22Rv1 (cell line): ENCODE data around the gene TMEM139.

Source experiments
- H3K27ac ChIP-seq: fragments of 450-650 bp; 2 replicates; pipeline ENCODE4 v1.5.1; 2017
- CTCF ChIP-seq: fragments of 450-650 bp; IDR thresholded peaks from 2 replicates; pipeline ENCODE4 v1.5.1; 2017; ENCODE audit warnings: mild to moderate bottlenecking
- ZFX ChIP-seq: fragments of 450-650 bp; IDR thresholded peaks from 2 replicates; pipeline ENCODE4 v1.6.1; 2017; ENCODE audit warnings: antibody characterized with exemption, borderline replicate concordance

TMEM139 gene

GRCh38 chr7:143284591-143285469 is at the start of gene TMEM139:
Gene TMEM139, plus strand, starts transcription at chr7:143284958. Its CDS starts 1,000 bp downstream, at chr7:143285958.
- H3K27ac ChIP-seq = no peak within 1 kb of the TSS

DNA sequence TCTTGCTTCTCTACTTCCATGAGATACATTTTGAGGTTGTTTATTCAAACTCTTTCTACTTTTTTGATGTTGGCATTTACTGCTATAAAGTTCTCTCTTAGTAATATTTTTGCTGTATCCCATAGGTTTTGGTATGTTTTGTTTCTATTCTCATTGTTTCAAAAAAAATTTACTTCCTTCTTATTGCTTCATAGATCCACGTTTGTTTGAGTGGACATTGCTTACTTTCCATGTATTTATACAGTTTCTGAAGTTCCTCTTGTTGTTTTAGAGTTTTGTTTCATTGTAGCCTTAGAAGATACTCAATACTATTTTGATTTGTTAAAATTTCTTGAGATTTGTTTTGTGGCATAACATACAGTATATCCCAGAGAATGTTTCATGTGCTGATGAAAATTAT is 49.2 kb upstream of the TMEM139 start:
- TF ChIP-seq CTCF (no peak), ZFX (no peak)
- no peak overlapping the region for H3K27ac ChIP-seq

More at GRCh38 chr7:143284591-143285469, at the start of gene TMEM139:
- no peak for TF ChIP-seq ZFX
- TF ChIP-seq CTCF = no peak

DNA sequence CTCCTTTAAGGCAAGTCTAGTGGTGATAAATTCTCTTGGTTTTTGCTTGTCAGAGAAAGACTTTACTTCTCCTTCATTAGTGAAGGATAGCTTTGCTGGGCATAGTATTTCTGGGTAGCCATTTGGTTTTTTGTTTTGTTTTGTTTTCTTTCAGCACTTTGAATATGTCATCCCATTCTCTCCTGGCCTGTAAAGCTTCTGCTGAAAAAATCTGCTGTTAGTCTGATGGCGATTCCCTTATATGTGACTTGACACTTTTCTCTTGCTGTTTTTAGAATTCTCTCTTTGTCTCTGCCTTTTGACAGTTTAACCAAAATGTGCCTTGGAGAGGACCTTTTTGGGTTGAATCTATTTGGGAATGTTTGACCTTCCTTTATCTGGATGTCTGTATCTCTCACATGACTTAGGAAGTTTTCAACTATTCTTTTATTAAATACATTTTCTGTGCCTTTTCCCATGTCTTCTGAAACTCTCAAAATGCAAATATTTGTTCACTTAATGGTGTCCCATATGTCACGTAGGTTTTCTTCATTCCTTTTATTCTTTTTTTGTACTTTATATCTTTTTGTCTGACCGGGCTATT is 48.3 kb upstream of the TMEM139 start:
- H3K27ac ChIP-seq = no peak overlapping the region
- TF ChIP-seq CTCF = no peak
- TF ChIP-seq ZFX = no peak

DNA sequence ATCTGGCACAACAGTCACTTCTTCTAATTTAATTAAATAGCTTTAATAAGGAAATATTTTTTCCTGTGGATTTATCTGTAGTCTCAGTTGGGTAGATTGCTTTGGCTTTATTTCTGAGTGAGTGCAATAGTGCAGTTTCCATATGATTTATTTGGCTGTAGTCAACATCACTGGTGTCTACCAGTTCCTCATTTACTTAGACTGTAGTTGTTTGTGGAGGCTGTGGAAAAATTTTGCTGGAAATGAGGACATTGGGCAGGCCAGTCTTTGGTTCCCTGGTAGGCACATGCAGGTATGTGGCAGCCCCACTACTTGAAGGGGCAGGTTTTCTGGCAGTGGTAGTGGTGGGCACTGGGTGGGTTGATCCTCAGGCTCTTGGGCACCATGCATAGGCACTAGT is 47.4 kb upstream of the TMEM139 start:
- TF ChIP-seq CTCF = no peak
- TF ChIP-seq ZFX = no peak
- no peak overlapping the region for H3K27ac ChIP-seq

- TF ChIP-seq ZFX (no peak), CTCF (no peak)
- no peak overlapping the region for H3K27ac ChIP-seq
Observed at GRCh38 chr7:143238289-143238980, 46.3 kb upstream of the TMEM139 start.

- TF ChIP-seq CTCF = no peak
- no peak for TF ChIP-seq ZFX
- no peak overlapping the region for H3K27ac ChIP-seq
Observed at GRCh38 chr7:143239813-143240212, 44.9 kb upstream of the TMEM139 start.
